Gastroesophageal sphincter (tissue), 3 donors: Measurements from ENCODE around the gene ZNF48.

Experiments used
- POLR2A ChIP-seq, 2 donors: fragments of 450-650 bp; IDR thresholded peaks; one replicate each; pipeline ENCODE4 v1.6.1; 2017; ENCODE audit warnings: antibody characterized with exemption in 2 of 2, mild to moderate bottlenecking in 2 of 2, moderate library complexity in 1 of 2
- TF ChIP-seq, protein P1 (sequence below), 4 experiments: fragments of 200-600 bp in 2 of 4; fragments of 450-650 bp in 2 of 4; sonication (generic) in 1 of 4; IDR thresholded peaks; one replicate each; pipeline ENCODE4 v1.5.1; 2017 to 2019; ENCODE audit warnings: antibody characterized with exemption in 4 of 4, mild to moderate bottlenecking in 2 of 4, moderate library complexity in 2 of 4

DNA sequence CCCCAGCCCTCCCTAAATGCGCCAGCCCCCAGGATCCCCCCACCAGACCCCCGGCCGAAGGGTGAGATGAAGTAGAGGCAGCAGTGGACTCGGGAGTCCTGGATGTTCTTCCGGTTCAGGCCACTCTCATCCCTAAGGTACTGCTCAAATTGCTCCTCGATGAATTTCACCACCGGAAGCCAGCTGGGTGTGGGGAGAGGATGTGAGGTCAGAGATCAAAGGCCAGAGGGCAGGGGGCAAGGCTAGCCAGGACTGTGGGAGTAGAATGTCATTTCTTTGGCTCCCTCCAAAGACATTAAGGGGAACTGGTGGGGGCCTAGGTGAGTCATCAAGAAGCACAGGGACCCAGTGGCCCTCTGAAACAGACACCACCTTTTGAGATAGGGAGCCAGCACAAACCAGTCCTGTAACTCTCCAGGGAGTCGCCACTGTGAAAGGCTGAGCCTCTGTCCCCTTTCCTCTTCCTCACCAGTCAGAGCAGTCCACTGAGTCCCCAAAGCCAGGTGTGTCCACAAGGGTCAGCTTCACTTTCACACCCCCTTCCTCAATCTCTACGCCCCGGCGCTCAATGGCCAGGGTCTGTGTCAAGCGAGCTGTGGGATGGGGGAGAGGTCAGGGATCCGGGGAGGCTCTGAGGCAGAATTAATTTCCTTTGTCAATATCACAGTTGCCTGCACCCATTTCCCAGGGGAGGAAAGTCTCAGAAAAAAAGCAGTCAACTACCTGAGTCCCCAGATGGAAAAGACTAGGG, 13.8 kb upstream of the ZNF48 start:
- no peak for TF ChIP-seq POLR2A (IDR thresholded peaks at IDR 0.05)
- TF ChIP-seq, protein P1, sequence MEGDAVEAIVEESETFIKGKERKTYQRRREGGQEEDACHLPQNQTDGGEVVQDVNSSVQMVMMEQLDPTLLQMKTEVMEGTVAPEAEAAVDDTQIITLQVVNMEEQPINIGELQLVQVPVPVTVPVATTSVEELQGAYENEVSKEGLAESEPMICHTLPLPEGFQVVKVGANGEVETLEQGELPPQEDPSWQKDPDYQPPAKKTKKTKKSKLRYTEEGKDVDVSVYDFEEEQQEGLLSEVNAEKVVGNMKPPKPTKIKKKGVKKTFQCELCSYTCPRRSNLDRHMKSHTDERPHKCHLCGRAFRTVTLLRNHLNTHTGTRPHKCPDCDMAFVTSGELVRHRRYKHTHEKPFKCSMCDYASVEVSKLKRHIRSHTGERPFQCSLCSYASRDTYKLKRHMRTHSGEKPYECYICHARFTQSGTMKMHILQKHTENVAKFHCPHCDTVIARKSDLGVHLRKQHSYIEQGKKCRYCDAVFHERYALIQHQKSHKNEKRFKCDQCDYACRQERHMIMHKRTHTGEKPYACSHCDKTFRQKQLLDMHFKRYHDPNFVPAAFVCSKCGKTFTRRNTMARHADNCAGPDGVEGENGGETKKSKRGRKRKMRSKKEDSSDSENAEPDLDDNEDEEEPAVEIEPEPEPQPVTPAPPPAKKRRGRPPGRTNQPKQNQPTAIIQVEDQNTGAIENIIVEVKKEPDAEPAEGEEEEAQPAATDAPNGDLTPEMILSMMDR (IDR thresholded peaks at IDR 0.05), result no peak
